Neural progenitor cell (in vitro differentiated cells): ENCODE results near the gene MAPK4.

Source experiments
- EZH2 ChIP-seq: fragments of 200-600 bp; sonication (generic); IDR thresholded peaks from 2 replicates; pipeline ENCODE4 v1.6.1; 2017; ENCODE audit warnings: antibody characterized with exemption, mild to moderate bottlenecking, moderate library complexity
- TF ChIP-seq, protein P1 (sequence below): fragments of 200-600 bp; sonication (generic); IDR thresholded peaks from 2 replicates; pipeline ENCODE4 v1.5.1; 2017; ENCODE audit warnings: antibody characterized with exemption, mild to moderate bottlenecking

DNA sequence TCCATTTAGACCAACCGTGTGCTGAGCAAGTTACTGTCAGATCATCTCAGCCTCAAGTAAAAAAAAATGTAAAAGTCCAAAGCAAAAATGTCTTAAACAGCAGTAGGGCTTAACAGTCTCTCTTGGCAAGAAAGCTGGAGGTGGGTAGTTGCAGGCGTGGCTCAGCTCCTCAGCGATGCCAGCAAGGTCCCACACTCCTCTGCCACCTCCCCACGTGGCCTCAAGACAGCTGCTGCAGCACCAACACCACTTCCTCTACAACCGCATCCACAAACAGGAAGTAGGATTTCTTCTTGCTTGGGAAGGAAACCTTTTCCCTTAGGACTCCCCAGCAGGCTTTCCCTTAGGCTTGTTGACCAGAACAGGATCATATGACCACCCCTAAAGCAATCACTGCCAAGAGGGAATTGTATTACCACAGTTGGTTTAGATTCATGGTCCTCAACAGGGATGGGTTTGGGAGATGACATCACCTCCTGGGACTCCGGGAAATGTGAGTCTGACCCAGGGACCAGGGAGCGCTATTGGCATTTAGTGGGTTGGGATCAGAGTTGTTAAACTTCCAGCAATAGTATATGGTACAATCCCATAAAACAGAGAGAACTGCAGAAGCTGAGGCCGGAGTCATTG is 97.1 kb downstream of the MAPK4 start:
- TF ChIP-seq, protein P1, sequence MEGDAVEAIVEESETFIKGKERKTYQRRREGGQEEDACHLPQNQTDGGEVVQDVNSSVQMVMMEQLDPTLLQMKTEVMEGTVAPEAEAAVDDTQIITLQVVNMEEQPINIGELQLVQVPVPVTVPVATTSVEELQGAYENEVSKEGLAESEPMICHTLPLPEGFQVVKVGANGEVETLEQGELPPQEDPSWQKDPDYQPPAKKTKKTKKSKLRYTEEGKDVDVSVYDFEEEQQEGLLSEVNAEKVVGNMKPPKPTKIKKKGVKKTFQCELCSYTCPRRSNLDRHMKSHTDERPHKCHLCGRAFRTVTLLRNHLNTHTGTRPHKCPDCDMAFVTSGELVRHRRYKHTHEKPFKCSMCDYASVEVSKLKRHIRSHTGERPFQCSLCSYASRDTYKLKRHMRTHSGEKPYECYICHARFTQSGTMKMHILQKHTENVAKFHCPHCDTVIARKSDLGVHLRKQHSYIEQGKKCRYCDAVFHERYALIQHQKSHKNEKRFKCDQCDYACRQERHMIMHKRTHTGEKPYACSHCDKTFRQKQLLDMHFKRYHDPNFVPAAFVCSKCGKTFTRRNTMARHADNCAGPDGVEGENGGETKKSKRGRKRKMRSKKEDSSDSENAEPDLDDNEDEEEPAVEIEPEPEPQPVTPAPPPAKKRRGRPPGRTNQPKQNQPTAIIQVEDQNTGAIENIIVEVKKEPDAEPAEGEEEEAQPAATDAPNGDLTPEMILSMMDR: no peak
- no peak for TF ChIP-seq EZH2
